ENCODE measurements around the gene RALGAPA2. TPM values are rescaled to one million over a fixed set of nuclear protein-coding genes. Genes with fewer than 3 reads are reported as not detected.

The RALGAPA2 gene
- total and polyA plus RNA-seq, 2 of the 13 experiments (the other 11 are each of a cell fraction or from before 2014, with no cell fraction given): 13.8 to 17.7 TPM

DNA sequence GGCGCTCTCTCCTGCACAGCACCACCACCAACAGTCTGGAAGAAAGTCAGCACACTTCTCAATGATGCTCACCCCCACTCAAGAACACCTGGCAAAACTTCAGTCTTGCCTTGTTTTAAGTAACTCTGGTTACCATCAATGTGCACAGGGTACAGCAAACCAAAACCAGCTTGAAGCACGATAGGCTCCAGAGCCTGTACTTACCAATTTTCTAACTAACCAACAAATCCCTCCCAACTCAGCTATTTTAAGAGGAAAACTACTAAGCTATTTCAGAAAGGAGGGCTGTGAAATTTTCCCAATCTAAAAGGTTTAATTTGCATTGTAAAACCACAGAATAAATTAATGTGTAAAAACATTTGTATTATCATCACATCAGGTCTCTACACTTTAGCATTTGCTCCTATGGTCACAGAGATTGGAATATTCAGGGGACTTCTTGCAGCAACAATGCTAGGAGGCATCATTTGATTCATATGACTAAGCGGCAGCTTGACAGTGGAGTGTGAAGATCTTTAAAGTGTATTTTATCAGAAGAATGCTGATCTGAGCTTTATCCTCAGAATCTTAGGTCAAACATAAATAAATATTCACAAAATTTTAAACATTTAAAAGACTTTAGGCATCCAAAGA is 82.8 kb downstream of the RALGAPA2 start:
- DNase-seq (ENCODE audit: low spot score): no peak
- intact Hi-C loops (cut with micrococcal nuclease; ENCODE audit: unreplicated experiment): no loop called here
- 97% methylated on average over 3 of the region's 3 CpGs for WGBS (ENCODE audit: low lambda C conversion rate)
- no peaks in the 10 kb centered on the region for H3K27me3 ChIP-seq (ENCODE audit: control insufficient read depth in 1 of 2, insufficient read depth in 2 of 2, low read length in 2 of 2)
- no peak overlapping the region for H3K9ac ChIP-seq (ENCODE audit: insufficient read depth, low read depth, low read length)
- TF ChIP-seq, protein P1, sequence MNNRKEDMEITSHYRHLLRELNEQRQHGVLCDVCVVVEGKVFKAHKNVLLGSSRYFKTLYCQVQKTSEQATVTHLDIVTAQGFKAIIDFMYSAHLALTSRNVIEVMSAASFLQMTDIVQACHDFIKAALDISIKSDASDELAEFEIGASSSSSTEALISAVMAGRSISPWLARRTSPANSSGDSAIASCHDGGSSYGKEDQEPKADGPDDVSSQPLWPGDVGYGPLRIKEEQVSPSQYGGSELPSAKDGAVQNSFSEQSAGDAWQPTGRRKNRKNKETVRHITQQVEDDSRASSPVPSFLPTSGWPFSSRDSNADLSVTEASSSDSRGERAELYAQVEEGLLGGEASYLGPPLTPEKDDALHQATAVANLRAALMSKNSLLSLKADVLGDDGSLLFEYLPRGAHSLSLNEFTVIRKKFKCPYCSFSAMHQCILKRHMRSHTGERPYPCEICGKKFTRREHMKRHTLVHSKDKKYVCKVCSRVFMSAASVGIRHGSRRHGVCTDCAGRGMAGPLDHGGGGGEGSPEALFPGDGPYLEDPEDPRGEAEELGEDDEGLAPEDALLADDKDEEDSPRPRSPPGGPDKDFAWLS (CRISPR knock-in tag; IDR thresholded peaks at IDR 0.05; ENCODE audit: borderline replicate concordance): no peak
- no peak for TF ChIP-seq TFDP1 (CRISPR knock-in tag; IDR thresholded peaks at IDR 0.05; ENCODE audit: borderline replicate concordance)
- no peak for TF ChIP-seq NBN (conservative IDR thresholded peaks at IDR 0.05)
- no TSS peak for BruUV-seq (replicated peaks)
- in situ Hi-C loops (cut with HindIII; ENCODE audit: extremely low pct_ligation_motif_present, low pct_unique_long_range_greater_than_20kb): no loop called here
- ChIA-PET CTCF (ENCODE audit: low intra/inter-chr PET ratio, low total read pairs) (no interaction called here), POLR2A (no interaction called here)
- no peak overlapping the region for H2AFZ ChIP-seq (ENCODE audit: low read length)
- H3K4me1 ChIP-seq (ENCODE audit: insufficient read depth, low read length): peaks cover 12% of the 10 kb centered on the region; the same call in 1 of the 2 replicates
- no peak for ATAC-seq
- H3K79me2 ChIP-seq (ENCODE audit: insufficient read depth, low read length): no peaks in the 10 kb centered on the region
- H3K4me3 ChIP-seq (replicated peaks in 1 of 3; ENCODE audit: insufficient read depth in 1 of 3, low read depth in 2 of 3, low read length in 3 of 3): no peak overlapping the region
- no peak overlapping the region for H3K27ac ChIP-seq (ENCODE audit: extremely low read length, insufficient read depth, low read length)
- H4K20me1 ChIP-seq (ENCODE audit: insufficient read depth, low read length): no peaks in the 10 kb centered on the region
- H3K36me3 ChIP-seq (replicated peaks in 1 of 2; ENCODE audit: control insufficient read depth in 1 of 2, insufficient read depth in 2 of 2, low read length in 2 of 2): peaks cover 14 to 20% of the 10 kb centered on the region in 2 experiments
- H3K4me2 ChIP-seq (ENCODE audit: low read depth, low read length): no peak overlapping the region
- H3K9me3 ChIP-seq (ENCODE audit: low read length): no peaks in the 10 kb centered on the region
- no peak for FAIRE-seq

GRCh38 chr20:20628314-20628713 is 84.1 kb downstream of the RALGAPA2 start:
- POLR2A ChIA-PET: no interaction called here
- 95% methylated on average over 2 of the region's 2 CpGs for WGBS (ENCODE audit: low lambda C conversion rate)
- CTCF ChIA-PET (ENCODE audit: low intra/inter-chr PET ratio, low total read pairs): no interaction called here
- no peak for TF ChIP-seq BORCS8-MEF2B (CRISPR knock-in tag; IDR thresholded peaks at IDR 0.05)
- TF ChIP-seq RFX5 (IDR thresholded peaks at IDR 0.05; ENCODE audit: low read depth, low read length): no peak
- TF ChIP-seq HOMEZ (CRISPR knock-in tag; IDR thresholded peaks at IDR 0.05; ENCODE audit: low read depth): no peak
- no peak for TF ChIP-seq DNMT1 (CRISPR knock-in tag; IDR thresholded peaks at IDR 0.05)
- no peak for TF ChIP-seq ZNF549 (CRISPR knock-in tag; IDR thresholded peaks at IDR 0.05)
- TF ChIP-seq ZNF614 (CRISPR knock-in tag; IDR thresholded peaks at IDR 0.05; ENCODE audit: borderline replicate concordance): no peak
- TF ChIP-seq SOX5 (CRISPR knock-in tag; IDR thresholded peaks at IDR 0.05; ENCODE audit: borderline replicate concordance): no peak
- no peak for TF ChIP-seq ZNF629 (CRISPR knock-in tag; conservative IDR thresholded peaks at IDR 0.05)
- no peak for TF ChIP-seq SYNCRIP (IDR thresholded peaks at IDR 0.05; ENCODE audit: insufficient read depth, low read depth, low read length)
- TF ChIP-seq ZNF562 (CRISPR knock-in tag; IDR thresholded peaks at IDR 0.05; ENCODE audit: borderline replicate concordance): no peak
- TF ChIP-seq ZBTB3 (CRISPR knock-in tag; IDR thresholded peaks at IDR 0.05; ENCODE audit: borderline replicate concordance, low read depth): no peak
- no peak for TF ChIP-seq PAX8 (CRISPR knock-in tag; IDR thresholded peaks at IDR 0.05; ENCODE audit: borderline replicate concordance)

More at GRCh38 chr20:20628314-20628713, 84.1 kb downstream of the RALGAPA2 start:
- H3K9ac ChIP-seq (ENCODE audit: insufficient read depth, low read depth, low read length): no peak overlapping the region
- no peaks in the 10 kb centered on the region for H3K79me2 ChIP-seq (ENCODE audit: insufficient read depth, low read length)
- no peak overlapping the region for H2AFZ ChIP-seq (ENCODE audit: low read length)
- H3K4me1 ChIP-seq (ENCODE audit: insufficient read depth, low read length): peaks cover 10% of the 10 kb centered on the region; the same call in 1 of the 2 replicates
- no peaks in the 10 kb centered on the region for H3K27me3 ChIP-seq (ENCODE audit: control insufficient read depth in 1 of 2, insufficient read depth in 2 of 2, low read length in 2 of 2)
- H3K9me3 ChIP-seq (ENCODE audit: low read length): no peaks in the 10 kb centered on the region
- H3K4me2 ChIP-seq (ENCODE audit: low read depth, low read length): no peak overlapping the region
- no TSS peak for BruUV-seq (replicated peaks)
- H4K20me1 ChIP-seq (ENCODE audit: insufficient read depth, low read length): no peaks in the 10 kb centered on the region
- in situ Hi-C loops (cut with HindIII; ENCODE audit: extremely low pct_ligation_motif_present, low pct_unique_long_range_greater_than_20kb) (no loop called here), intact Hi-C loops (cut with micrococcal nuclease; ENCODE audit: unreplicated experiment) (no loop called here)
- DNase-seq (ENCODE audit: low spot score) (no peak), FAIRE-seq (no peak), ATAC-seq (no peak)
- no peak overlapping the region for H3K4me3 ChIP-seq (replicated peaks in 1 of 3; ENCODE audit: insufficient read depth in 1 of 3, low read depth in 2 of 3, low read length in 3 of 3)
- peaks cover 12 to 16% of the 10 kb centered on the region in 2 experiments for H3K36me3 ChIP-seq (replicated peaks in 1 of 2; ENCODE audit: control insufficient read depth in 1 of 2, insufficient read depth in 2 of 2, low read length in 2 of 2)
- H3K27ac ChIP-seq (ENCODE audit: extremely low read length, insufficient read depth, low read length): no peak overlapping the region

All from HepG2 (cell line).